Measurements from ENCODE around the gene YDJC.

DNA sequence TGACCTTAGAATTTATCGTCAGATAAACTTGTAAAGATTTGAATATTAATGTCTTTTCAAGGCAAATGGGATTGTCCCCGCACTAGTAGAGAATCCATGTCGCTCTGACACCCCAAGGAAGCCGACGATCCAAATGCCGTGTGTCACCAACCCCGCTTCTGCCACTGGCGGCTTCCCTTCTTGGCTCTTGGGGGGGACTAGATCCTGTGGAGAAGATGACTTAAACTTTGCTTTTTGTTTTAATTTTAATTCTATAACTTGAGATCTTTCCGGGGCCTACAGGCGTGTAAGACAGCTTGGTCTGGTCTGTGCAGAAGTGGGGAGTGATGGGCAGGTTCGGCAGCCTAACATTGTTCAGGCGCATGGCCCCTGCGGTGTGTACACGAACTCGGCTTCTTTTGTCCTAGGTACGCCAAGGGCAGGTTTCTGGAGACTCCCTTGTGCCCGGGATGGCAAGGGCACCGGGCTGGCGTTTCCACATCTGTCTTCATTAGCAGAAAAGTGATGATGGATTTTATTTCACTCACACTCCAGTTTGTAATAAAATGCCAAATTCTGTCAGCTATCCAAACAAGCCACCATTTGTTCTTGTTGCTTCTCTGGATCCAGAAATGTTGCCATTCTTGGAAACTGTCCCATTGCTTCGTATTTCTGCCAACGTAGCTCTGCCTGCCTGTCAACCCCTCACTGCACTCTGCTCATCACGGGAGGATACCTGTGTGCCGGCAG lies 6.7 kb downstream of the YDJC start:
- TF ChIP-seq, protein P1, sequence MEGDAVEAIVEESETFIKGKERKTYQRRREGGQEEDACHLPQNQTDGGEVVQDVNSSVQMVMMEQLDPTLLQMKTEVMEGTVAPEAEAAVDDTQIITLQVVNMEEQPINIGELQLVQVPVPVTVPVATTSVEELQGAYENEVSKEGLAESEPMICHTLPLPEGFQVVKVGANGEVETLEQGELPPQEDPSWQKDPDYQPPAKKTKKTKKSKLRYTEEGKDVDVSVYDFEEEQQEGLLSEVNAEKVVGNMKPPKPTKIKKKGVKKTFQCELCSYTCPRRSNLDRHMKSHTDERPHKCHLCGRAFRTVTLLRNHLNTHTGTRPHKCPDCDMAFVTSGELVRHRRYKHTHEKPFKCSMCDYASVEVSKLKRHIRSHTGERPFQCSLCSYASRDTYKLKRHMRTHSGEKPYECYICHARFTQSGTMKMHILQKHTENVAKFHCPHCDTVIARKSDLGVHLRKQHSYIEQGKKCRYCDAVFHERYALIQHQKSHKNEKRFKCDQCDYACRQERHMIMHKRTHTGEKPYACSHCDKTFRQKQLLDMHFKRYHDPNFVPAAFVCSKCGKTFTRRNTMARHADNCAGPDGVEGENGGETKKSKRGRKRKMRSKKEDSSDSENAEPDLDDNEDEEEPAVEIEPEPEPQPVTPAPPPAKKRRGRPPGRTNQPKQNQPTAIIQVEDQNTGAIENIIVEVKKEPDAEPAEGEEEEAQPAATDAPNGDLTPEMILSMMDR (IDR thresholded peaks at IDR 0.05; ENCODE audit: control extremely low read depth in 1 of 3, insufficient read depth in 1 of 3, low read depth in 1 of 3, low read length in 3 of 3) = no peak
- TF ChIP-seq EP300 (IDR thresholded peaks at IDR 0.05; ENCODE audit: borderline replicate concordance in 1 of 2, low read depth in 2 of 2, low read length in 2 of 2) (no peak), JUND (IDR thresholded peaks at IDR 0.05; ENCODE audit: low read length) (no peak), POLR2A (IDR thresholded peaks at IDR 0.05; ENCODE audit: control extremely low read depth in 1 of 2, low read depth in 2 of 2, low read length in 2 of 2) (no peak), FOSL1 (IDR thresholded peaks at IDR 0.05; ENCODE audit: insufficient read depth, low read depth, low read length) (no peak), POLR2AphosphoS5 (IDR thresholded peaks at IDR 0.05; ENCODE audit: low read depth, low read length) (no peak; the same call in 1 of the 2 replicates), SP4 (IDR thresholded peaks at IDR 0.05; ENCODE audit: low read length) (no peak), MAFK (IDR thresholded peaks at IDR 0.05; ENCODE audit: low read depth, low read length) (no peak), SRF (IDR thresholded peaks at IDR 0.05; ENCODE audit: low read depth, low read length) (no peak)
- TF ChIP-seq, protein P2, sequence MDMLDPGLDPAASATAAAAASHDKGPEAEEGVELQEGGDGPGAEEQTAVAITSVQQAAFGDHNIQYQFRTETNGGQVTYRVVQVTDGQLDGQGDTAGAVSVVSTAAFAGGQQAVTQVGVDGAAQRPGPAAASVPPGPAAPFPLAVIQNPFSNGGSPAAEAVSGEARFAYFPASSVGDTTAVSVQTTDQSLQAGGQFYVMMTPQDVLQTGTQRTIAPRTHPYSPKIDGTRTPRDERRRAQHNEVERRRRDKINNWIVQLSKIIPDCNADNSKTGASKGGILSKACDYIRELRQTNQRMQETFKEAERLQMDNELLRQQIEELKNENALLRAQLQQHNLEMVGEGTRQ (IDR thresholded peaks at IDR 0.05; ENCODE audit: low read length) = no peak
- TF ChIP-seq, protein P3, sequence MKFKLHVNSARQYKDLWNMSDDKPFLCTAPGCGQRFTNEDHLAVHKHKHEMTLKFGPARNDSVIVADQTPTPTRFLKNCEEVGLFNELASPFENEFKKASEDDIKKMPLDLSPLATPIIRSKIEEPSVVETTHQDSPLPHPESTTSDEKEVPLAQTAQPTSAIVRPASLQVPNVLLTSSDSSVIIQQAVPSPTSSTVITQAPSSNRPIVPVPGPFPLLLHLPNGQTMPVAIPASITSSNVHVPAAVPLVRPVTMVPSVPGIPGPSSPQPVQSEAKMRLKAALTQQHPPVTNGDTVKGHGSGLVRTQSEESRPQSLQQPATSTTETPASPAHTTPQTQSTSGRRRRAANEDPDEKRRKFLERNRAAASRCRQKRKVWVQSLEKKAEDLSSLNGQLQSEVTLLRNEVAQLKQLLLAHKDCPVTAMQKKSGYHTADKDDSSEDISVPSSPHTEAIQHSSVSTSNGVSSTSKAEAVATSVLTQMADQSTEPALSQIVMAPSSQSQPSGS (IDR thresholded peaks at IDR 0.05; ENCODE audit: low read length) = no peak

All from H1 (cell line).